B cell (primary cell): ENCODE results near the gene LAMA1.

ENCODE experiments used
- CTCF ChIP-seq: fragments of 200-600 bp; IDR thresholded peaks from one replicate; pipeline ENCODE4 v1.8.0; 2022; ENCODE audit warnings: antibody characterized with exemption, mild to moderate bottlenecking
- EZH2 ChIP-seq: IDR thresholded peaks from 2 replicates; pipeline ENCODE4 v1.6.1; 2012; ENCODE audit warnings: borderline replicate concordance, low read depth, mild to moderate bottlenecking, moderate library complexity, low read length; ENCODE audit not compliant: insufficient read depth, poor library complexity, severe bottlenecking

GRCh38 chr18:6982398-6982797, 135.2 kb downstream of the LAMA1 start:
- TF ChIP-seq EZH2 = no peak
- TF ChIP-seq CTCF = no peak
